HG03097 (cell line): ENCODE measurements around the gene SULT1E1.

Experiments
- ATAC-seq: cut with Tn5 transposase; IDR thresholded peaks from one replicate; pipeline ENCODE4 v1.9.1; 2021; ENCODE audit not compliant: unreplicated experiment, low FRiP score

The SULT1E1 gene

GRCh38 chr4:69800599-69800998 is 59.3 kb downstream of the SULT1E1 start:
- ATAC-seq: no peak

- no peak for ATAC-seq
These were observed 60.6 kb downstream of the SULT1E1 start for GRCh38 chr4:69799337-69799736.

- no peak for ATAC-seq
These were observed 66.2 kb downstream of the SULT1E1 start for GRCh38 chr4:69793732-69794131.
